OCI-LY7 (cell line): ENCODE data around the gene CD163. TPM values are rescaled to one million over a fixed set of nuclear protein-coding genes. Genes with fewer than 3 reads are reported as not detected.
"Not testable (repeated sequence)": the region's sequence is repeated elsewhere in the genome, so short reads cannot be mapped to it uniquely, and the experiment has no call there.

Source experiments
- BruUV-seq: library from RNA; stranded (reverse); fragments of 400-500 nt; replicated peaks from 2 replicates; lab custom pipeline; 2021; lab: Mats Ljungman, UMichigan
- CTCF ChIA-PET: fragments of 300-600 bp; sonication (Branson Sonifier 250); formaldehyde crosslinking; loops from one replicate; lab custom pipeline; 2022; ENCODE audit warnings: antibody characterized with exemption; ENCODE audit not compliant: unreplicated experiment; lab: Charles Lee
- POLR2A ChIA-PET: fragments of 300-600 bp; sonication (Branson Sonifier 250); formaldehyde crosslinking; loops from one replicate; lab custom pipeline; 2022; ENCODE audit warnings: antibody characterized with exemption; lab: Charles Lee
- DNase-seq: peaks from one replicate; pipeline ENCODE4 v3.0.0-alpha.2; 2015; ENCODE audit warnings: low spot score
- H2AFZ ChIP-seq: fragments of 200-600 bp; sonication (generic), shearing (Covaris generic); 2 replicates; pipeline ENCODE4 v1.6.1; 2014; ENCODE audit warnings: mild to moderate bottlenecking, antibody characterized with exemption, low read length, moderate library complexity
- H3K27ac ChIP-seq: fragments of 200-600 bp; sonication (generic); 2 replicates; pipeline ENCODE4 v1.5.1; 2014; ENCODE audit warnings: mixed run types, low read depth, mild to moderate bottlenecking, moderate library complexity, low read length, inconsistent platforms; ENCODE audit not compliant: poor library complexity, severe bottlenecking
- H3K36me3 ChIP-seq: fragments of 200-600 bp; sonication (generic); 2 replicates; pipeline ENCODE4 v1.6.1; 2014; ENCODE audit warnings: mild to moderate bottlenecking, antibody characterized with exemption, low read length, moderate library complexity, mixed read lengths; ENCODE audit not compliant: insufficient read depth
- H3K4me1 ChIP-seq: fragments of 200-600 bp; sonication (generic); 2 replicates; pipeline ENCODE4 v1.5.1; 2014; ENCODE audit warnings: mild to moderate bottlenecking, low read length; ENCODE audit not compliant: insufficient read depth, poor library complexity, severe bottlenecking
- H3K4me2 ChIP-seq: fragments of 200-600 bp; sonication (generic); 2 replicates; pipeline ENCODE4 v1.6.1; 2014; ENCODE audit warnings: mild to moderate bottlenecking, low read length
- H3K4me3 ChIP-seq: fragments of 200-600 bp; sonication (generic); 2 replicates; pipeline ENCODE4 v1.5.1; 2014; ENCODE audit warnings: mild to moderate bottlenecking, low read depth, low read length; ENCODE audit not compliant: poor library complexity, severe bottlenecking
- H3K79me2 ChIP-seq: fragments of 200-600 bp; sonication (generic); 2 replicates; pipeline ENCODE4 v1.6.1; 2016; ENCODE audit warnings: low read depth, mild to moderate bottlenecking, low read length, moderate library complexity, mixed read lengths; ENCODE audit not compliant: insufficient read depth
- H3K9me2 ChIP-seq: fragments of 200-600 bp; sonication (generic); 2 replicates; pipeline ENCODE4 v1.6.1; 2016; ENCODE audit warnings: mild to moderate bottlenecking, low read length, mixed read lengths; ENCODE audit not compliant: insufficient read depth
- H3K9me3 ChIP-seq: fragments of 200-600 bp; sonication (generic); 2 replicates; pipeline ENCODE4 v1.6.1; 2014; ENCODE audit warnings: mild to moderate bottlenecking, mixed run types, low read length, mixed read lengths
- H4K20me1 ChIP-seq: fragments of 200-600 bp; sonication (generic); 2 replicates; pipeline ENCODE4 v1.6.1; 2014; ENCODE audit warnings: mild to moderate bottlenecking, antibody characterized with exemption, low read length, moderate library complexity, mixed read lengths; ENCODE audit not compliant: insufficient read depth
- EZH2phosphoT487 ChIP-seq: fragments of 200-600 bp; sonication (generic); IDR thresholded peaks from 2 replicates; pipeline ENCODE4 v1.6.1; 2018; ENCODE audit warnings: low read depth, borderline replicate concordance, mild to moderate bottlenecking, mixed run types, antibody characterized with exemption, low read length, moderate library complexity, mixed read lengths
- intact Hi-C: fragments of 100-400 bp; cut with micrococcal nuclease; formaldehyde crosslinking; loops from one replicate; pipeline ENCODE4 v1.10.0; 2022; ENCODE audit not compliant: unreplicated experiment
- total RNA-seq, 2 experiments: library from RNA; depleted of rRNA in 1 of 2; stranded (reverse); fragments of >200 nt in 1 of 2; shearing (Covaris generic) in 1 of 2; gene quantifications; 2 replicates each; pipeline ENCODE4 v1.2.3, GENCODE V29; 2014 to 2022
- TF ChIP-seq, protein P1 (sequence below): fragments of 200-600 bp; sonication (generic); conservative IDR thresholded peaks from 2 replicates; pipeline ENCODE4 v1.5.1; 2014; ENCODE audit warnings: mild to moderate bottlenecking, antibody characterized with exemption, low read length, moderate library complexity, mixed read lengths

The CD163 gene
- total RNA-seq, 2 experiments from 2014 or later: not detected

DNA sequence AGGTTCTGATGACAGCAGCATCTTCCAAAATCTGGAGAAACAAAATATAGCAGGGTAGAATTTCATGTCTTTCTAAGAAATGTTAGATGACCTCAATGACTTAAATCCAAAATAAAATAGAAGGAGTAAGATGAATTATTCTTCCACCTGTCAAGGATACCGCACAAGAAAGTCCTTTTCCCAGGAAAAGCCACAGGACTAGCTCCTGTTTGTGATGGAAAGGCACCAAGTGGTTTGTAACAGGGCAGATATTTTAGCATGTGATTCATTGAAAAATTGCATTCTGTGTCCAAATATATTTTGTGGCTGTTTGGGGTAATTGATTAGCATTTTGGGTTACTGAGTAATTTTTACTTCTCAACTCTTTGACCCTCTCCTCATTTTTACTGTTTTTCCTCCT is 62.4 kb downstream of the CD163 start:
- intact Hi-C loops: no loop called here
- DNase-seq: no peak
- H3K27ac ChIP-seq: no peak overlapping the region
- H3K4me2 ChIP-seq: no peak overlapping the region
- CTCF ChIA-PET: no interaction called here
- H3K36me3 ChIP-seq: no peaks in the 10 kb centered on the region
- TF ChIP-seq, protein P1, sequence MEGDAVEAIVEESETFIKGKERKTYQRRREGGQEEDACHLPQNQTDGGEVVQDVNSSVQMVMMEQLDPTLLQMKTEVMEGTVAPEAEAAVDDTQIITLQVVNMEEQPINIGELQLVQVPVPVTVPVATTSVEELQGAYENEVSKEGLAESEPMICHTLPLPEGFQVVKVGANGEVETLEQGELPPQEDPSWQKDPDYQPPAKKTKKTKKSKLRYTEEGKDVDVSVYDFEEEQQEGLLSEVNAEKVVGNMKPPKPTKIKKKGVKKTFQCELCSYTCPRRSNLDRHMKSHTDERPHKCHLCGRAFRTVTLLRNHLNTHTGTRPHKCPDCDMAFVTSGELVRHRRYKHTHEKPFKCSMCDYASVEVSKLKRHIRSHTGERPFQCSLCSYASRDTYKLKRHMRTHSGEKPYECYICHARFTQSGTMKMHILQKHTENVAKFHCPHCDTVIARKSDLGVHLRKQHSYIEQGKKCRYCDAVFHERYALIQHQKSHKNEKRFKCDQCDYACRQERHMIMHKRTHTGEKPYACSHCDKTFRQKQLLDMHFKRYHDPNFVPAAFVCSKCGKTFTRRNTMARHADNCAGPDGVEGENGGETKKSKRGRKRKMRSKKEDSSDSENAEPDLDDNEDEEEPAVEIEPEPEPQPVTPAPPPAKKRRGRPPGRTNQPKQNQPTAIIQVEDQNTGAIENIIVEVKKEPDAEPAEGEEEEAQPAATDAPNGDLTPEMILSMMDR: no peak
- no peak for TF ChIP-seq EZH2phosphoT487
- no peaks in the 10 kb centered on the region for H3K79me2 ChIP-seq
- no peaks in the 10 kb centered on the region for H3K9me2 ChIP-seq
- H3K4me3 ChIP-seq: no peak overlapping the region
- no peaks in the 10 kb centered on the region for H3K4me1 ChIP-seq
- no peaks in the 10 kb centered on the region for H4K20me1 ChIP-seq
- H3K9me3 ChIP-seq: no peaks in the 10 kb centered on the region
- POLR2A ChIA-PET: no interaction called here
- BruUV-seq: no TSS peak
- no peak overlapping the region for H2AFZ ChIP-seq

DNA sequence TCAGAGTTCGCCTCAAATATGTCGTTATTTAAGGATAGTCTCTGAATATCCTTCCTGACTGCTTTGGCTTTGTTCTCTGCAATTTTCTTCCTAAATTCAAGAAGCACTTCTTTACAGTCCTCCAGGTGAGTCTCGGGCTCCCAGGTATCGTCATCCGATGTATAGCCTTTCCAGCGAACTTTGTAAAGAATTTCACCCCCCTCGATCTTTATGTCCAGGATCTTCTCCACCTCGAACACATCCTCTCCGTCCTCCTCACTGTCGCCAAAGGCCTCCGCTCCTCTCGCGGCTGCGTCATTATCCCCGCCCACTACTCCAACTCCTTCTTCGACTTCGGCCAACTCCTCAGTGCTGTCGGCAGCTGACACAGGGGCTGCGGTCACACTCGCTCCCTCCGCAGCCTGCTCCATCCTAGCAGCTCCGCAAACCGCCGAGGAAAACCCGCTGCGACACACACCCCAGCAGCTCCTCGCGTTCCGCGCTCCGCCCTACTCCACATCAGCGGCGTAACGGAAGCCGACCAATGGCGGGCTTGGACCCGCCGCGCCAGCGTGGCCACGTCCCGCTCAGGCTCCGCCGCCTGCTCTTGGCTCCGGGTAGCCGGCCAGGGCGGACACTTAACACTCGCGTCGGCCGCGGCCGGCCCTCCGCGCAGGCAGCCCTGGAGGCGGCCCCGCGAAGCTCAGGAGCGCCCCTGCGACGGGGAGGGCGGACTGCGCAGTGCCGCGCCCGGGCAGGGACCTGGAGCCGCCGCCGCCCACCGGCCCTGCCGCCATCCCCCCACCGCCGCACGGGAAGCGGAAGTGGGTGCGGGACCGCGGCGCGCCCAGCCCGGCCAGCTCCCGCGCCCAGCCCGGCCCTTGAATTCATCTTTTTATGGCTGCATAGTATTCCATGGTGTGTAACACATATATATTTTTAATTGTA is 63.7 kb downstream of the CD163 start:
- H3K4me3 ChIP-seq: no peak overlapping the region
- no peaks in the 10 kb centered on the region for H3K36me3 ChIP-seq
- no peaks in the 10 kb centered on the region for H4K20me1 ChIP-seq
- no peaks in the 10 kb centered on the region for H3K4me1 ChIP-seq
- intact Hi-C loops: no loop called here
- no peak overlapping the region for H3K4me2 ChIP-seq
- POLR2A ChIA-PET: no interaction called here
- no peak overlapping the region for H3K27ac ChIP-seq
- H3K79me2 ChIP-seq: no peaks in the 10 kb centered on the region
- H3K9me3 ChIP-seq: no peaks in the 10 kb centered on the region
- no peak for DNase-seq
- TF ChIP-seq, protein P1: no peak
- TF ChIP-seq EZH2phosphoT487: no peak
- H3K9me2 ChIP-seq: no peaks in the 10 kb centered on the region
- BruUV-seq: no TSS peak
- no peak overlapping the region for H2AFZ ChIP-seq
- CTCF ChIA-PET: no interaction called here

DNA sequence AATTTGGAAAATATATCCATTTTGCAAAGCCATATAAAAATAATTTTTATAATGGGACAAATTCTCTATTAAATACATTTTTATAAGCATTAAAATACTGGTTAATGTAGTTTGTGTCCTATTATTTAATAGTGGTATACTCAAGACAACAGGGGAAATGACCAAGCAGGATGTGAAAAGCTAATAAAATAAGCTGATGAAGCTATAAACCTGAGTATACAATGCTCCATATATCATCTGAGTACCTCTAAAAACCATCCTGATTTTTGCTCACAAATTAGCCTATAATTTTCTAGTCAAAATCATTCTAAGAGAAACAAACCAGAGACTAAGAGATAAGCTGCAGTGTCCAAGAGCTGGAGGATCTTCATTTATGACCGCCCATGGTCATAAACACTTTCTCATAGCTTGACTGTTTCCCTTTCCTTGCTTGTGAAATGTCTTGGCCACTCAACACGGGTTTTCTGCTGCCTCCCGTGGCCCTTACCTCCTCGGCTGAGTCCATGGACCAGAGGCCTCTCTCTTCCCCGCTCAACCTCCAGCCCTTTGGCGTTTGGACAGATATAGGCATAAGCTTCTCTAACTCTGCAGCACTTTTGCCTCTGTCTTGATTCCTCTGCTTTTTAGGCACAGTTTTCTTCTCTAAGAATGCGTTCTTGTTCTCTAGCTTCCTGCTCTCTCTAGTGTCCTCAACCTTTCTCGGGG is 65.1 kb downstream of the CD163 start:
- DNase-seq, H4K20me1 ChIP-seq, H3K9me3 ChIP-seq, H3K4me1 ChIP-seq, BruUV-seq, H3K9me2 ChIP-seq, H3K4me2 ChIP-seq, H3K79me2 ChIP-seq, H3K36me3 ChIP-seq, CTCF ChIA-PET, POLR2A ChIA-PET, H3K4me3 ChIP-seq, H2AFZ ChIP-seq, intact Hi-C loops, H3K27ac ChIP-seq: not testable (repeated sequence)

DNA sequence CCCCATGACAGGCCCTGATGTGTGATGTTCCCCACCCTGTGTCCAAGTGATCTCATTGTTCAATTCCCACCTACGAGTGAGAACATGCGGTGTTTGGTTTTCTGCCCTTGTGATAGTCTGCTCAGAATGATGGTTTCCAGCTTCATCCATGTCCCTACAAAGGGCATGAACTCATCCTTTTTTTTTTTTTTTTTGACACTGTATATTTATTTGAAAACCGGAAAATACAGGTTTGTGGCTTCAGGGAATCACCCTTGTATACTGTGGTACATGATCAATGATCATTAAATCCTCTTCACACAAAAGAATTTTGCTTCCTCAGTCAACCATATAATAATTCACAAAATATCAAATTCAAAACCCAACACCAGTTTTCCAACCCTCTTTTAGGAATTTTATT is 66.1 kb downstream of the CD163 start:
- H3K4me2 ChIP-seq, H3K9me3 ChIP-seq, H3K4me3 ChIP-seq, H3K4me1 ChIP-seq, H3K79me2 ChIP-seq, H4K20me1 ChIP-seq, DNase-seq, BruUV-seq, intact Hi-C loops, H3K36me3 ChIP-seq, POLR2A ChIA-PET, H3K9me2 ChIP-seq, H3K27ac ChIP-seq, H2AFZ ChIP-seq, CTCF ChIA-PET: not testable (repeated sequence)
